Stimulated activated CD8-positive, alpha-beta memory T cell treated with anti-CD3 and anti-CD28 coated beads, Interleukin-15, amount 100 ng/mL, for 4 hours (primary cell): Measurements from ENCODE around the gene PRKCE.

ENCODE experiments used
- DNase-seq, 2 donors: peaks; one replicate each; pipeline ENCODE4 v3.0.0-alpha.2; 2020; ENCODE audit warnings: low read depth in 2 of 2

PRKCE gene

DNA sequence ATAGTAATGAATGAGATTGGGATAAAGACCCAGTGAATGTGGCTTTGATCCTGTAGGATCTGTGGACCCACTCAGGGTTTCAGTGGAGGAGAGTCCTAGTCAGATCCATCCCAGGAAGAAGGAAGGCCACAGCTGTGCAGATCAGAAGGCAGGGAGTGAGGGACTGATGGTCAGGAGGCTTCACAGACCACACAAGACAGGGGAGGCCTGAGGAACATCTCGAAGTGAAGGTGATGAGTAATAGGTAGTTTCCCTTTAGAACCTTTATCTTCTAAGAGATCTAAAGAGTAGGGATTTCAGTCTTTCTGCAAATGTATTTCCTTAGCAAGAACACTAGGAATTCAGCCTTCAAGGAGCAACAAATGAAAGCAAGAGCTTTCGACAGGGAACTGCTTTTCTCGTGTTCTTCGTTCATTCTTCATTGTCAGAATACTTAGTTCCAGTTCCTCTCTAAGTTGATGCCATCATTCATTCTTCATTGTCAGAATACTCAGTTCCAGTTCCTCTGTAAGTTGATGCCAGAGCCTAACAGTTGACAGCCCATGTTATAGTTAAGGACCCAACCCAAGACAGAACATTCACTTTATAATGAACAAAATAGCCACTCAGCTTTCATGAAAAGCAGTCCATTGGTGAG is 495.5 kb downstream of the PRKCE start:
- DNase-seq, result no peak

DNA sequence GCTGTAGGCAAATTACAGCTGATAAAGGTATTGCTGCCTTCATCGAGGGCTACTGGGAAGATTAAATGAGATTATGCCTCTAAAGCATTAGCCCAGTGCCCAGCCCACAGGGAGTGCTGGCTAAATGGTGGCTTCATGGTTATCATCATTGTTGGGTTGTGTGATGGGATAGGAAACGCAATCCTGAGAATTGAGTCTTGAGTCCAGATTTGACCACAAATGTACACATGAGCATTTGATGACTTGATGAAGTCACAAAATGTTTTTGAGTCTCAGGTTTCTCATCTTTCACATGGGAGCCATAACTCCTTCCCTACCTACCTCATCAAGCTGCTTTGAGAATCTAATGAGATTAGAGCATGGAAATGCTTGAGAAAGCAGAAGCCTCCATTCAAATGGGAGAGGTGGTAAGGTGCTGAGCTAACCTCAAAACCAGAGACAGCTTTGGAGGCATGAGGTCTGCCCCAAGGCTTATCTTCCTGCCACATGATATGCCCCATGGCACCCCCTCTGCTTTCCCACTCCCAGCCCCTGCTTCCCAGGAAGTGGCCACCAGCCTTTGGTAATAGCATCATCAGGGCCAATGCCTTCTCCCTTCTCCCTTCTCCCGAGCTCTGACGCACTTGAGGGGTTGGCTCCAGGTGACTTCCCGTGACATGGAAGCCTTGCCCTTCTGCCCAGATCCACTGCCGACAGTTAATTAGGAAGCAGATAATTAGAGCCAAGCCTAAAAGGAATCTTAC is 496.3 kb downstream of the PRKCE start:
- DNase-seq, result no peak

GRCh38 chr2:46148369-46148736 is 496.9 kb downstream of the PRKCE start:
- DNase-seq, result no peak

GRCh38 chr2:46150445-46150955 is 499.0 kb downstream of the PRKCE start:
- DNase-seq, result no peak

DNA sequence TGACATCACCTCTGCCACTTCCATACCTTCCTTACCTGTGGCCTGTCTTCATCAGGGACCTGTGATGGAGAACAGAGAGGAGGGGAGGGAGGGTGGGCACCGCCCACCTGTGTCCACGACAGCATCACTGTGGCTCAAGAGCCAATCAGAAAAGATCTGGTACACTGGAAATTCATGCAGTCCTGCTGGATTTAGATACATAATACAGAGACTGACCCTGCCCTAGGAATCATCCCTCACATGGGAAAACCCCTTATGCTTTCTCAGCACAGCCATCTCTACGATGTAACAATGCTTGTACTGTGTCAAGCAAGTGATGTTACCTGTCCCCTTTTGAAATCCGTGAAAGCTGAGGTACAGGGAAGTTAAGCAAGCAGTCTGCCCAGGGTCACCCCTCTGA is 500.1 kb downstream of the PRKCE start:
- no peak for DNase-seq

- no peak for DNase-seq
Measured at GRCh38 chr2:46153996-46154753, 502.7 kb downstream of the PRKCE start.

- DNase-seq, result no peak
Measured at GRCh38 chr2:46157072-46157965, 505.8 kb downstream of the PRKCE start.

GRCh38 chr2:46157966-46158310 is 506.5 kb downstream of the PRKCE start:
- DNase-seq, result no peak

GRCh38 chr2:46158661-46159060 is 507.2 kb downstream of the PRKCE start:
- no peak for DNase-seq

DNA sequence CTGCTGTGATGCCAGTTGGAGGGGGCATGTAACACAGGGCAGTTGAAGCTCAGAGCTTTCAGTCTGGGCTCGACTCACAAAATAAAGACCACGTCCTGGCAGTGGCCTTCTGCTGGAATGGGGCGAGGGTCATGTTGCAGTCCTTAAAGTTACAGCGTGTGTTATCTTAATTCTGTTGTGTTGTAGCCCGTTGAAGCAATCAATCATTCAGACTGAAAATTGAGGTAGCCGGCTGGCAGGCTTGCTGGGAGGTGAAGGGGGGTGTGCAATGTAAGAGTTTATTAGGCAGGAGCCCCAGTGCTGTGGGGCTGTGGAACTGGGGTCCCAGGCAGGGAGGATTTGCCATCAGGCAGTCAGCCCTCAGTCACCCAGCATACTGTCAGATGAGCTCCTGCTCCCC is 508.9 kb downstream of the PRKCE start:
- DNase-seq, result no peak

- DNase-seq, result no peak
Measured at GRCh38 chr2:46161315-46161714, 509.8 kb downstream of the PRKCE start.

DNA sequence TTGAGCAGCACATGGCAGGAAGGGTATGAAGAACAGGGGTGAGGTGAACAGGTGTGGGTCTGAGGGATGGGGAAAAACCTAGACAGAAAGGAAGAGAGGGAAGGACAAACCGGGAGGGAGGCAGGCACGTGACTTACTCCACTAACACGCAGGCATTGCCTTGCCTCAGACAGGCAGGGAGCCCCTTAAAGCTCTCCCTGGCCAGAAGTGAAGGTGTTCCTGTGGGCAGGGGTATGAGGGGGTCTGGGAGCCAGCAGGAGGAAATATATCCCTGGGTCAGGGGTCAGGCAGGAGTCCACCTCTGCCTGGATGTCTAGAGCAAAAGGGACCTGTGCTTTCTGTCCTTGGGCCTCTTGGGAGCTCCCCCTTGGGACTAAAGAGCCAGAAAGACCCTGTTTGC is 510.4 kb downstream of the PRKCE start:
- no peak for DNase-seq

GRCh38 chr2:46162329-46163097 is 511.0 kb downstream of the PRKCE start:
- DNase-seq, result no peak

GRCh38 chr2:46163098-46163430 is 511.6 kb downstream of the PRKCE start:
- no peak for DNase-seq

- no peak for DNase-seq
Measured at GRCh38 chr2:46163804-46164528, 512.5 kb downstream of the PRKCE start.

DNA sequence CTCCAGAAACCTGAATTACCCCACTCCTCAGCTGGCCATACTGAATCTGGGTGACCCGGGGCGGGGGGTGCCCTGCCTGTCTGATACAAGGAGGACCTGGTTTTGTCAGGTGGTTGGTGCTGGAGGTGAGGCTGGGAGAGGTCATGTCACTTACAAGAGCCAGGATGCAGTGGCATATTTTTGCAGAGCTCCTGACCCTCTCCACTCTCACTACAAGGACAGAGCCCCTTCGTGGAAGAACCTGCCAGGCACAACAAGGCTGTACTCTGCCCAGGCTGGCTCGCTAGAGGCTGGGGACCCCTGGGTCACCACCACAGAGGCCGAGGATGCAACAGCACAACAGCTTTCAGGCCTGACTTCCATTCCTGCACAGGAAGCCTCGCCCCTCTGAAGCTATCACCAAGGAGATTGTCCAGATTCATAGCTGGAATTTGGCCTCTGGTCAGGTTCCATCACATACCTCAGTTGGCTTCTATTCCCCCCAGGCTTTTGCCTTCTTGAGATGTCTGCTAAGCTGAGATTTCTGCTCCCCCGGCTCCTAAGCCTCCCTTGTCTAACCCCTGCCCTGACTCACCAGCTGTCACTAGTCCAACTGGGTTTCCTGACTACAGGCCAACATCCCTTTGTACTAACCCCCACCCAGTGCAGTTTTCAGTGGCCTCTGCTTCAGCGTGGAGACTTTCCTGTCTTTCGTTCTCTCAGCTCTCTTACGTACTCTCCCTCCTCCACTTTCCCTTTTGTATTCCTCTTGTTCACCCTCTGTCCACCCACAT is 513.2 kb downstream of the PRKCE start:
- DNase-seq, result no peak

GRCh38 chr2:46165916-46166315 is 514.4 kb downstream of the PRKCE start:
- DNase-seq, result no peak

GRCh38 chr2:46167406-46167805 is 515.9 kb downstream of the PRKCE start:
- no peak for DNase-seq

- no peak for DNase-seq
Measured at GRCh38 chr2:46167924-46168323, 516.4 kb downstream of the PRKCE start.

GRCh38 chr2:46169467-46169866 is 518.0 kb downstream of the PRKCE start:
- no peak for DNase-seq
